ENCODE results near the gene JPH4. TPM values are rescaled to one million over a fixed set of nuclear protein-coding genes. Genes with fewer than 3 reads are reported as not detected.
A peak's percentile ranks its signal among the peaks of the same experiment; 100 is the strongest.

Gene JPH4
- total RNA-seq, 4 donors from 2014 or later: 0.27 to 0.48 TPM; not detected in 2

DNA sequence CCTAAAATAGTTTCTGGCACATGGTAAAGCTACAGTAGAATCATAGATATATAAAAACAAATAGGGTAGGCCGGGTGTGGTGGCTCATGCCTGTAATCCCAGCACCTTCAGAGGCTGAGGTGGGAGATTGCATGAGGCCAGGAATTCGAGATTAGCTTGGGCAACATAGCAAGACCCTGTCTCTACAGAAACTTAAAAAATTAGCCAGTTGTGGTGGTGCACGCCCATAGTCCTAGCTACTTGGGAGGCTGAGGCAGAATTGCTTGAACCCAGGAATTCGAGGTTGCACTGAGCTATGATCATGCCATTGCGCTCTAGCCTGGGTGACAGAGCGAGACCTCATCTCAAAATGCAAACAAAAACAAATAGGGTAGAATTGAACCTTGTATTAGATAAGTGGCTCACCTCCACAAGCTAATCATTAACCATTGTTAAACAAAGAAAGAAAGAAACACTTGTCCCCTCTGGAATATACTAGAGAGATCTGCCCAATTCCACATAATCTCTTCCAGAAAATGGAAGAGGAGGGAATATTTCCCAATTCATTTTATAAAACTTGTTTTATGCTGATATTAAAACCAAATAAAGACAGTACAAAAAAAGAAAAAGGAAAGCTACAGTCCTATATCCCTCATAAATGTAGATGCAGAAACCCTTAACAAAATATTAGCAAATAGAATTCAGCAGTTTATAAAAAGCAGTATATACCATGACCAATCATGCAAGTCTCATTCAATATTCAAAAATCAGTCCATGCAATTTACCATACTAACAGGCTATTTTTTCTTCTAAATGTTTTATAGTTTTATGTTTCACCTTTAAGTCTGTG, 34.9 kb upstream of the JPH4 start:
- intact Hi-C loops (cut with DNase I; ENCODE audit: low total_unique reads) (no loop called here), in situ Hi-C loops (cut with MboI; ENCODE audit: low pct_ligation_motif_present in 1 of 4, low pct_unique_long_range_greater_than_20kb in 1 of 4, low sequenced_read_pairs in 3 of 4) (no loop called here)
- no peaks in the 10 kb centered on the region for H3K36me3 ChIP-seq
- TF ChIP-seq CTCF (IDR thresholded peaks at IDR 0.05) (no peak), POLR2A (IDR thresholded peaks at IDR 0.05) (no peak), POLR2AphosphoS5 (IDR thresholded peaks at IDR 0.05) (no peak), EP300 (IDR thresholded peaks at IDR 0.05; ENCODE audit: low read depth) (no peak)
- no peaks in the 10 kb centered on the region for H3K9me3 ChIP-seq
- peak overlapping the region; percentile 14 to 76 (median 48) for H3K27ac ChIP-seq
- H3K4me3 ChIP-seq: no peak overlapping the region
- H3K4me1 ChIP-seq: peaks cover 0 to 59% (median 40%) of the 10 kb centered on the region in 4 donors
- no peaks in the 10 kb centered on the region for H3K27me3 ChIP-seq
- DNase-seq: no peak
- whole genome bisulfite sequencing, 2 donors (ENCODE audit: low coverage in 1 of 2): 49 to 55% methylated on average over 3 to 6 of the region's 6 CpGs

DNA sequence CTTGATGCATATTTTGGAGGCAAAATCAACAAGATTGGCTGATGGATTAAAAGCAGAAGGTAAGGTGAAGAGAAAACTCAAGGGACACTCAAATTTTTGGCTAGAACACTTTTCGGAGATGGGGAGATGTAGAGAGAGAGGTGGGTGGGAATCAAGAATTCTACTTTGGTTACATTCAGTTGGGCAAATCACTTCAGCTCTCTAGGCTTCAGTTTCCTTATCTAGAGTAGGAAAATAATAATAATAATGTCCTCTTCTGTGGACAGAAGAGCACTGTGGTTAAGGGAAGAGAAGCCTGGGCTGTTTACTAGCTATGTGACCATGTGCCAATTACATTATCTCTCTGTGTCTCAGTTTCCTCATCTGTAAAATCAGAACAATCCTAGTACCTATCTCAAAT, 34.2 kb upstream of the JPH4 start:
- in situ Hi-C loops (cut with MboI; ENCODE audit: low pct_ligation_motif_present in 1 of 4, low pct_unique_long_range_greater_than_20kb in 1 of 4, low sequenced_read_pairs in 3 of 4): no loop called here
- intact Hi-C loops (cut with DNase I; ENCODE audit: low total_unique reads): no loop called here
- peak overlapping the region in 3 of 4 donors; percentile 5 to 76 (median 51) for H3K27ac ChIP-seq

DNA sequence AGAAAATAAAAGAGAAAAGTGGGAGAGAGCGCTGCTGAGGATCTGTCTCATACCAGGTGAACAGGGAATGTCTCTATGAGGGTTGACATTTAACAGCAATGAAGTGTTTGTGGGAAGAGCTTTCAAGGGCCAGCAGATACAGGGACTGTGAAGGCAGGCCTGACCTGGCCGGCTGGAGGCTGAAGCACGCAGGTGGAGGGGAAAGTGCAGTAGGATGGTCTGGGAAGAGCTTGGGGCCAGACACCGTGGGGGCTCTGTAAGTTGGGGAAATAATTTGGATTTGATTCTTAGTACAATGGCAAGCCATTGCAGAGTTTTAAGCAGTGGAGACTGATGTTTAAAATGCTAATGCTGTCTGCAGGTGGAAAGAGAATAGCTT, 33.8 kb upstream of the JPH4 start:
- TF ChIP-seq POLR2A (IDR thresholded peaks at IDR 0.05): no peak
- no peak for TF ChIP-seq POLR2AphosphoS5 (IDR thresholded peaks at IDR 0.05)
- no peak for TF ChIP-seq CTCF (IDR thresholded peaks at IDR 0.05)
- no peak for TF ChIP-seq EP300 (IDR thresholded peaks at IDR 0.05; ENCODE audit: low read depth)
- WGBS, 2 donors (ENCODE audit: low coverage in 1 of 2): 72 to 80% methylated on average over 2 to 4 of the region's 4 CpGs
- Histone ChIP-seq H3K4me1 (peaks cover 0 to 59% (median 40%) of the 10 kb centered on the region in 4 donors), H3K27ac (peak overlapping the region in 3 of 4 donors; percentile 65 to 76 (median 71)), H3K27me3 (no peaks in the 10 kb centered on the region), H3K4me3 (no peak overlapping the region), H3K36me3 (no peaks in the 10 kb centered on the region), H3K9me3 (no peaks in the 10 kb centered on the region)
- intact Hi-C loops (cut with DNase I; ENCODE audit: low total_unique reads) (no loop called here), in situ Hi-C loops (cut with MboI; ENCODE audit: low pct_ligation_motif_present in 1 of 4, low pct_unique_long_range_greater_than_20kb in 1 of 4, low sequenced_read_pairs in 3 of 4) (no loop called here)
- DNase-seq: no peak

More for the DNA sequence above, 34.2 kb upstream of the JPH4 start:
- Histone ChIP-seq H3K36me3 (no peaks in the 10 kb centered on the region), H3K27me3 (no peaks in the 10 kb centered on the region), H3K4me3 (no peak overlapping the region), H3K9me3 (no peaks in the 10 kb centered on the region), H3K4me1 (peaks cover 0 to 59% (median 40%) of the 10 kb centered on the region in 4 donors)
- no peak for TF ChIP-seq POLR2A (IDR thresholded peaks at IDR 0.05)
- no peak for TF ChIP-seq CTCF (IDR thresholded peaks at IDR 0.05)
- TF ChIP-seq EP300 (IDR thresholded peaks at IDR 0.05; ENCODE audit: low read depth): no peak
- no peak for TF ChIP-seq POLR2AphosphoS5 (IDR thresholded peaks at IDR 0.05)
- DNase-seq: no peak
- WGBS, 2 donors (ENCODE audit: low coverage in 1 of 2): 80 to 94% methylated on average over 1 of the region's 1 CpG

DNA sequence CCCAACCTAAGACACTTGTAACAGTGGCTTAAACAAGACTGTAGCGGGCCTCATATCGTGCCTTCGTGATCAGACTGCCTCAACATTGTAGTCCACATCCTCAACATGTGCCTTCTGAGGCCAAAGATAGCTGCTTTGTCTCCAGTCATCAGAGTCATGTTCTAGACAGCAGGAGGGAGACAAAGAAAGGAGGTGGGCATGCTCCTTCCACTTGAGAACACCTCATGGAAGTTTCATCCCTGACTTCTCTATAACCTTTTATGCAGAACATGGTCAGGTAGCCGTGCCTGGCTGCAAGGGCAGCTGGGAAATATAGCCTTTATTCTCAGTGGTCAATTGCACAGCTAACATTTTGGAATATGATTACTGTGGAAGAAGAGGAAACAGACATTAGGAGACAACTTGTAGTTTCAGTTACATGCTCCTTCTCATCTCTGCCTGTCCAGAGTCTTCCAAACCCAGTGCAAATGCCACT, 32.3 kb upstream of the JPH4 start:
- Histone ChIP-seq H3K9me3 (no peaks in the 10 kb centered on the region), H3K27me3 (no peaks in the 10 kb centered on the region), H3K27ac (peak overlapping the region; percentile 14 to 76 (median 68)), H3K4me1 (peaks cover 0 to 59% (median 40%) of the 10 kb centered on the region in 4 donors), H3K4me3 (no peak overlapping the region), H3K36me3 (no peaks in the 10 kb centered on the region)
- no peak for TF ChIP-seq POLR2AphosphoS5 (IDR thresholded peaks at IDR 0.05)
- no peak for TF ChIP-seq POLR2A (IDR thresholded peaks at IDR 0.05)
- no peak for TF ChIP-seq EP300 (IDR thresholded peaks at IDR 0.05; ENCODE audit: low read depth)
- no peak for TF ChIP-seq CTCF (IDR thresholded peaks at IDR 0.05)
- 51 to 80% methylated on average over 1 to 4 of the region's 4 CpGs for WGBS, 2 donors (ENCODE audit: low coverage in 1 of 2)
- in situ Hi-C loops (cut with MboI; ENCODE audit: low pct_ligation_motif_present in 1 of 4, low pct_unique_long_range_greater_than_20kb in 1 of 4, low sequenced_read_pairs in 3 of 4): no loop called here
- intact Hi-C loops (cut with DNase I; ENCODE audit: low total_unique reads): no loop called here
- no peak for DNase-seq

Data from transverse colon (tissue), 4 donors.